H9 (cell line): ENCODE results near the gene KCNJ16. TPM values are rescaled to one million over a fixed set of nuclear protein-coding genes. Genes with fewer than 3 reads are reported as not detected.

Source experiments
- DNase-seq: peaks from one replicate; pipeline ENCODE4 v3.0.0-alpha.2; 2017
- H2AFZ ChIP-seq: one replicate; pipeline ENCODE4 v1.6.1; 2013; ENCODE audit warnings: mild to moderate bottlenecking, low read length, control low read depth, moderate library complexity
- H2AK5ac ChIP-seq: 2 replicates; pipeline ENCODE4 v1.6.1; 2013; ENCODE audit warnings: low read length, control low read depth, mixed read lengths; ENCODE audit not compliant: insufficient read length
- H2BK120ac ChIP-seq: one replicate; pipeline ENCODE4 v1.6.1; 2013; ENCODE audit warnings: low read depth, mild to moderate bottlenecking, low read length, control low read depth, inconsistent platforms; ENCODE audit not compliant: poor library complexity, severe bottlenecking
- H2BK12ac ChIP-seq: 2 replicates; pipeline ENCODE4 v1.6.1; 2013; ENCODE audit warnings: low read length, control low read depth, mixed read lengths, low read depth; ENCODE audit not compliant: insufficient read length
- H2BK15ac ChIP-seq: 2 replicates; pipeline ENCODE4 v1.6.1; 2013; ENCODE audit warnings: low read depth, low read length, control low read depth
- H2BK20ac ChIP-seq: one replicate; pipeline ENCODE4 v1.6.1; 2013; ENCODE audit warnings: low read depth, mild to moderate bottlenecking, low read length, control low read depth, inconsistent platforms; ENCODE audit not compliant: poor library complexity, severe bottlenecking
- H2BK5ac ChIP-seq: 2 replicates; pipeline ENCODE4 v1.6.1; 2013; ENCODE audit warnings: low read length, control low read depth, mixed read lengths; ENCODE audit not compliant: insufficient read length
- H3K14ac ChIP-seq: 2 replicates; pipeline ENCODE4 v1.6.1; 2013; ENCODE audit warnings: low read length, control low read depth; ENCODE audit not compliant: insufficient read depth
- H3K18ac ChIP-seq: 2 replicates; pipeline ENCODE4 v1.6.1; 2013; ENCODE audit warnings: low read depth, mild to moderate bottlenecking, mixed read lengths, low read length, control low read depth; ENCODE audit not compliant: insufficient read length
- H3K23ac ChIP-seq: 2 replicates; pipeline ENCODE4 v1.6.1; 2013; ENCODE audit warnings: low read length, control low read depth, mixed read lengths, low read depth; ENCODE audit not compliant: insufficient read length
- H3K23me2 ChIP-seq: 2 replicates; pipeline ENCODE4 v1.6.1; 2013; ENCODE audit warnings: low read depth, mild to moderate bottlenecking, mixed read lengths, low read length, control low read depth; ENCODE audit not compliant: insufficient read length, poor library complexity, severe bottlenecking
- H3K27ac ChIP-seq: 2 replicates; pipeline ENCODE4 v1.5.1; 2013; ENCODE audit warnings: low read length, control low read depth, mixed read lengths, low read depth; ENCODE audit not compliant: insufficient read length
- H3K27me3 ChIP-seq: 2 replicates; pipeline ENCODE4 v1.6.1; 2013; ENCODE audit warnings: low read length, control low read depth, inconsistent platforms; ENCODE audit not compliant: insufficient read depth
- H3K4ac ChIP-seq: 2 replicates; pipeline ENCODE4 v1.6.1; 2013; ENCODE audit warnings: low read depth, mild to moderate bottlenecking, control low read depth, inconsistent platforms, low read length, moderate library complexity
- H3K4me1 ChIP-seq: 2 replicates; pipeline ENCODE4 v1.6.1; 2013; ENCODE audit warnings: low read length, control low read depth, inconsistent platforms; ENCODE audit not compliant: insufficient read depth
- H3K4me2 ChIP-seq: 2 replicates; pipeline ENCODE4 v1.6.1; 2013; ENCODE audit warnings: low read length, control low read depth, mixed read lengths; ENCODE audit not compliant: insufficient read length, insufficient read depth
- H3K56ac ChIP-seq: 2 replicates; pipeline ENCODE4 v1.6.1; 2013; ENCODE audit warnings: low read depth, mild to moderate bottlenecking, mixed read lengths, low read length, control low read depth; ENCODE audit not compliant: insufficient read length
- H3K79me1 ChIP-seq: 2 replicates; pipeline ENCODE4 v1.6.1; 2013; ENCODE audit warnings: low read depth, mild to moderate bottlenecking, moderate library complexity, low read length, control low read depth, inconsistent platforms; ENCODE audit not compliant: insufficient read depth, poor library complexity, severe bottlenecking
- H3K79me2 ChIP-seq: 2 replicates; pipeline ENCODE4 v1.6.1; 2013; ENCODE audit warnings: low read length, control low read depth, inconsistent platforms; ENCODE audit not compliant: insufficient read depth
- H3K9ac ChIP-seq: 2 replicates; pipeline ENCODE4 v1.6.1; 2013; ENCODE audit warnings: low read length, control low read depth, mixed read lengths; ENCODE audit not compliant: insufficient read length; ENCODE audit errors: extremely low read depth
- H3K9me3 ChIP-seq: one replicate; pipeline ENCODE4 v1.6.1; 2013; ENCODE audit warnings: low read depth, low read length, inconsistent platforms; ENCODE audit not compliant: control insufficient read depth
- H3T11ph ChIP-seq: one replicate; pipeline ENCODE4 v1.6.1; 2013; ENCODE audit warnings: mild to moderate bottlenecking, low read length, control low read depth, inconsistent platforms
- H4K20me1 ChIP-seq: one replicate; pipeline ENCODE4 v1.6.1; 2013; ENCODE audit not compliant: control insufficient read depth, insufficient read length, insufficient read depth
- H4K5ac ChIP-seq: 2 replicates; pipeline ENCODE4 v1.6.1; 2013; ENCODE audit warnings: low read depth, mild to moderate bottlenecking, mixed read lengths, low read length, control low read depth; ENCODE audit not compliant: insufficient read length
- H4K8ac ChIP-seq: replicated peaks from 2 replicates; pipeline ENCODE4 v1.6.1; 2013; ENCODE audit warnings: low read length, control low read depth, mixed read lengths, low read depth; ENCODE audit not compliant: insufficient read length
- H4K91ac ChIP-seq: 2 replicates; pipeline ENCODE4 v1.6.1; 2013; ENCODE audit warnings: low read depth, mild to moderate bottlenecking, moderate library complexity, mixed read lengths, low read length, control low read depth; ENCODE audit not compliant: insufficient read length
- H3K27ac Mint-ChIP-seq, 3 experiments: 2 replicates in 2 of 3; 3 replicates in 1 of 3; pipeline ENCODE4 v1.8.0; 2020 to 2021; ENCODE audit warnings: mixed read lengths in 3 of 3, mild to moderate bottlenecking in 1 of 3, moderate library complexity in 1 of 3
- H3K27me3 Mint-ChIP-seq: 2 replicates; pipeline ENCODE4 v1.8.0; 2021; ENCODE audit warnings: low read depth, mild to moderate bottlenecking, moderate library complexity, mixed read lengths
- H3K36me3 Mint-ChIP-seq, 3 experiments: 2 replicates in 2 of 3; 3 replicates in 1 of 3; pipeline ENCODE4 v1.8.0; 2020 to 2021; ENCODE audit warnings: low read depth in 3 of 3, mixed read lengths in 3 of 3; ENCODE audit not compliant: insufficient read depth in 1 of 3
- H3K4me1 Mint-ChIP-seq, 2 experiments: 2 replicates each; pipeline ENCODE4 v1.8.0; 2020; ENCODE audit warnings: mixed read lengths in 2 of 2
- H3K4me3 Mint-ChIP-seq, 2 experiments: 2 replicates in 1 of 2; 3 replicates in 1 of 2; pipeline ENCODE4 v1.8.0; 2020 to 2021; ENCODE audit warnings: mild to moderate bottlenecking in 2 of 2, mixed read lengths in 2 of 2, moderate library complexity in 1 of 2
- H3K9me3 Mint-ChIP-seq, 2 experiments: 2 replicates in 1 of 2; 3 replicates in 1 of 2; pipeline ENCODE4 v1.8.0; 2020; ENCODE audit warnings: mild to moderate bottlenecking in 2 of 2, mixed read lengths in 2 of 2, moderate library complexity in 1 of 2
- CTCF ChIP-seq: fragments of 200-600 bp; sonication (generic); conservative IDR thresholded peaks from 3 replicates; pipeline ENCODE4 v1.8.0; 2021; ENCODE audit warnings: antibody characterized with exemption, mild to moderate bottlenecking
- WGBS: extraction: QIAGEN DNeasy Blood & Tissue Kit; methylation state at CpG from one replicate; pipeline ENCODE4 v1.1.7; 2013; ENCODE audit warnings: missing lambda C conversion rate, low lambda C conversion rate, mixed read lengths; ENCODE audit not compliant: insufficient read length; ENCODE audit errors: extremely low coverage; 5-methylcytosine and 5-hydroxymethylcytosine counted together
- total RNA-seq: library from RNA; stranded (reverse); gene quantifications from 2 replicates; pipeline ENCODE4 v1.2.1, GENCODE V29; 2021

Gene KCNJ16
- total RNA-seq, 1 experiment from 2014 or later, result not detected

- Histone ChIP-seq H4K91ac (no peak overlapping the region), H3K4me2 (no peak overlapping the region), H3K27ac (no peak overlapping the region), H2BK12ac (no peak overlapping the region), H3K4me1 (no peaks in the 10 kb centered on the region), H3K79me2 (no peaks in the 10 kb centered on the region), H3K27me3 (no peaks in the 10 kb centered on the region), H3K23me2 (no peaks in the 10 kb centered on the region), H2AK5ac (no peak overlapping the region), H3T11ph (no peak overlapping the region), H3K56ac (no peak overlapping the region), H2BK5ac (no peak overlapping the region), H2AFZ (no peak overlapping the region), H2BK20ac (no peak overlapping the region), H2BK120ac (no peak overlapping the region), H3K4ac (no peak overlapping the region), H3K9me3 (no peaks in the 10 kb centered on the region), H3K9ac (no peak overlapping the region), H3K23ac (no peak overlapping the region), H4K5ac (no peak overlapping the region), H3K79me1 (no peaks in the 10 kb centered on the region), H3K14ac (no peak overlapping the region), H4K20me1 (no peaks in the 10 kb centered on the region), H2BK15ac (no peak overlapping the region), H3K18ac (no peak overlapping the region), H4K8ac (no peak overlapping the region)
- Mint-ChIP-seq H3K4me1 (peaks cover under 1% of the 10 kb centered on the region in 2 experiments; a peak in 3 of 4 replicates), H3K4me3 (no peak overlapping the region), H3K36me3 (no peaks in the 10 kb centered on the region), H3K9me3 (no peaks in the 10 kb centered on the region; a peak in 1 of 5 replicates), H3K27me3 (no peaks in the 10 kb centered on the region), H3K27ac (no peak overlapping the region)
- TF ChIP-seq CTCF, result no peak
- DNase-seq, result no peak
- WGBS, result no CpG with 5 or more reads among the region's 4 CpGs
These were observed 3.5 kb downstream of the KCNJ16 start for GRCh38 chr17:70078549-70078948.
